ENCODE results near the gene SPATA2.

The SPATA2 gene

DNA sequence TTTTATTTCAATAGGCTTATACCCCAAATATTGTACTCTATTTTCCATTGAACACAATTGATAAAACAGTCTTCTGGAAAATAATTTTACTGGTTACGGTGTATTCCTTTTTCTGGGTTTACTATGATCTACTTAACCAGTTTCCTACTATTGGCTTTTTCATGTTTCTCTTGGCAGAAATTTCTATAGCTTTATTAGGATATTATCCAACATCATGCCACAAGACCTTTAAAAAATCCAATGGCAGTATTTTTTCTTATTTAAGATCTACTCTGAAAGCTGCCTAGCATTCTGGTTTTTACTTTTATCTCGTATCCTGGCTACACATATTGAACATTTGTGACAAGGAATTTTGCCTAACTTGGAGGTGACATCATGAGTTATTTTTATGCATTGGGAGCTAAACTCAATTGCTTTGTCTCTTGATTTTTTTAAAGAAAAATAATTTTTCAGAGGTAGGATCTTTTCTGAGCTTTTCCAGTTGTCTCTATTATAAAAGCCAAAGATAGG lies 57.2 kb downstream of the SPATA2 start:
- no peak for DNase-seq (ENCODE audit: low read depth)

DNA sequence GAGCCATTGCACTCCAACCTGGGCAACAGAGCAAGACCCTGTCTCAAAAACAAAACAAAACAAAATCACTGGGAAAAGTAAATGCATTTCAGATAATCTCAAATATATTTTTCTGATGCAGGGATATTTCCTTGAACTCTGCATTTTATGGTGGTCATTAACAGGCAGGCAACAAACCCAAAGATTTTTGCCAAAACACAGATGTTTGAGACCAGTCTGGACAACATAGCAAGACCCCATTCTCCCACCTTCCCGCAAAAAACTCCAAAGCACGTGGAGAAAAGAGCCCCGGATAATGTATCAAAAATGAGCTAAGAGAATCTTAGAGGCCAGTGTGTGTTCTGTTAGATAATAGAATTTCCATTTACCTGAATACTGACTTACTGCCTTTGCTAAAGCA lies 58.4 kb downstream of the SPATA2 start:
- DNase-seq (ENCODE audit: low read depth), result no peak

DNA sequence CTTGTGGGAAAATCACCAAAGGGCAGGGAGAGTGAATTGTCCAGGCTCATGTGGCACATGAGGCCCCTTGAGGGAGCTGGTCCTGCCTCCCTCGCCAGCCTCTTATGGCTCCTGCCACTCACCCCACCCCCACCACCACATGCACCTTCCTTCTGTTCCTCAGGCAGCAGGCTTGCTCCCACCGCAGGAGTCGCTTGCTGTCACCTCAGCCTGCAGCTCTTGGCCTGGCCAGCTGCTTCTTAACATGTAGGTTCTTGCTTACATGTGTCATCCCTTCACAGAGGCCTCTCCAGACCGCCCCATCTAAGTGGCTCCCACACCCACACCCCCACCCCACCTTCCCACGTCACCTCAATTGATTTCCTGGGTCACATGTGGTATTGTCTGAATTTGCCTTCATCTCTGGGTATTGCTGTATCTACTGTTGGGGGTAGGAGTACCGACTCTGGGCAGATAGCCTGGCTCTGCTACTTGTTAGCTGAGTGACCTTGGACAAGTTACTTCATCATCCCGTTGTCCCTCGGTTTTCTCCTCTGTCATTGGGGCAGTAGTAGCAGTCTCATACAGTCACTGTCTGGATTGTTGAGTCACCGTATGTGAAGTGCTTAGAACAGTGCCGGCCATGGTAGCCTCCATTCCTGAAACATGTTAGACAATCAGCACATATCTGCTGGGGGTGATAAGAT lies 61.0 kb downstream of the SPATA2 start:
- no peak for DNase-seq (ENCODE audit: low read depth)

GRCh38 chr20:49853640-49854039 lies 61.7 kb downstream of the SPATA2 start:
- no peak for DNase-seq (ENCODE audit: low read depth)
